Cardiac muscle cell (in vitro differentiated cells and primary cell): ENCODE data around the gene PPP1R12A. TPM values are rescaled to one million over a fixed set of nuclear protein-coding genes. Genes with fewer than 3 reads are reported as not detected.

Experiments used
- DNase-seq, 2 donors: peaks; one replicate each; pipeline versions ENCODE4 v3.0.0 to v3.0.0-alpha.2; 2010 to 2017; ENCODE audit warnings: low read depth in 1 of 2, low spot score in 1 of 2
- H3K27ac ChIP-seq: fragments of 200-600 bp; sonication (generic); 2 replicates; pipeline ENCODE4 v1.5.1; 2016
- H3K27me3 ChIP-seq: fragments of 200-600 bp; sonication (generic); 2 replicates; pipeline ENCODE4 v1.6.0; 2016; ENCODE audit warnings: control low read depth
- H3K36me3 ChIP-seq: fragments of 200-600 bp; sonication (generic); 2 replicates; pipeline ENCODE4 v1.5.1; 2016; ENCODE audit warnings: control low read depth
- H3K4me1 ChIP-seq: fragments of 200-600 bp; sonication (generic); 2 replicates; pipeline ENCODE4 v1.8.1; 2017; ENCODE audit warnings: low read depth, mild to moderate bottlenecking, mixed run types
- H3K4me3 ChIP-seq: fragments of 200-600 bp; sonication (generic); 2 replicates; pipeline ENCODE4 v1.5.1; 2016; ENCODE audit warnings: mild to moderate bottlenecking
- H3K9me3 ChIP-seq: fragments of 200-600 bp; sonication (generic); 2 replicates; pipeline ENCODE4 v1.5.1; 2017; ENCODE audit warnings: low read depth, mild to moderate bottlenecking, control low read depth
- CTCF ChIP-seq: IDR thresholded peaks from 2 replicates; pipeline ENCODE4 v1.5.1; 2012; ENCODE audit warnings: low read depth, mild to moderate bottlenecking, low read length
- polyA plus RNA-seq: library from polyadenylated mRNA; unstranded; fragments of >200 nt; fragmentation: Nextera tagmentation; extraction: Ambion mirVana; gene quantifications from 2 replicates; pipeline ENCODE4 v1.2.1, GENCODE V29; 2016
- total RNA-seq: library from RNA; depleted of rRNA; stranded (reverse); fragments of >200 nt; gene quantifications from 2 replicates; pipeline ENCODE4 v1.2.3, GENCODE V29; 2016

The PPP1R12A gene
- total and polyA plus RNA-seq, 2 experiments from 2014 or later = 194 to 208 TPM

GRCh38 chr12:79858518-79858917 lies 76.4 kb downstream of the PPP1R12A start:
- Histone ChIP-seq H3K27me3 (no peaks in the 10 kb centered on the region), H3K27ac (peak overlapping the region; percentile 12), H3K36me3 (no peaks in the 10 kb centered on the region), H3K4me3 (no peak overlapping the region), H3K9me3 (no peaks in the 10 kb centered on the region), H3K4me1 (no peaks in the 10 kb centered on the region)
- no peak for TF ChIP-seq CTCF
- DNase-seq = peak in 1 of 2 donors; percentile 44

GRCh38 chr12:79857675-79858074 lies 77.2 kb downstream of the PPP1R12A start:
- TF ChIP-seq CTCF = no peak
- H3K27ac ChIP-seq = no peak overlapping the region
- H3K27me3 ChIP-seq = no peaks in the 10 kb centered on the region
- H3K4me1 ChIP-seq = no peaks in the 10 kb centered on the region
- peak in 1 of 2 donors; percentile 9 for DNase-seq
- no peak overlapping the region for H3K4me3 ChIP-seq
- H3K36me3 ChIP-seq = no peaks in the 10 kb centered on the region
- H3K9me3 ChIP-seq = no peaks in the 10 kb centered on the region

GRCh38 chr12:79850610-79851299 lies 84.1 kb downstream of the PPP1R12A start:
- DNase-seq = peak in 1 of 2 donors; percentile 9
- Histone ChIP-seq H3K36me3 (no peaks in the 10 kb centered on the region), H3K27ac (peak overlapping the region; percentile 52), H3K27me3 (no peaks in the 10 kb centered on the region), H3K4me1 (no peaks in the 10 kb centered on the region), H3K4me3 (no peak overlapping the region), H3K9me3 (no peaks in the 10 kb centered on the region)
- TF ChIP-seq CTCF = no peak

- TF ChIP-seq CTCF = no peak
- peaks cover 3% of the 10 kb centered on the region for H3K4me1 ChIP-seq
- H3K27ac ChIP-seq = no peak overlapping the region
- H3K4me3 ChIP-seq = no peak overlapping the region
- H3K9me3 ChIP-seq = no peaks in the 10 kb centered on the region
- DNase-seq = peak in 1 of 2 donors; percentile 50
- H3K36me3 ChIP-seq = peaks cover 7% of the 10 kb centered on the region
- no peaks in the 10 kb centered on the region for H3K27me3 ChIP-seq
Measured at GRCh38 chr12:79848339-79848738, 86.6 kb downstream of the PPP1R12A start.

- H3K4me1 ChIP-seq = peaks cover 3% of the 10 kb centered on the region
- peaks cover 10% of the 10 kb centered on the region for H3K36me3 ChIP-seq
- no peak for TF ChIP-seq CTCF
- H3K4me3 ChIP-seq = no peak overlapping the region
- H3K27ac ChIP-seq = no peak overlapping the region
- no peaks in the 10 kb centered on the region for H3K27me3 ChIP-seq
- DNase-seq = no peak
- no peaks in the 10 kb centered on the region for H3K9me3 ChIP-seq
Measured at GRCh38 chr12:79847417-79847816, 87.5 kb downstream of the PPP1R12A start.
